NB4 (cell line): Measurements from ENCODE around the gene SLX9.

ENCODE experiments used
- CTCF ChIP-seq: IDR thresholded peaks from one replicate; pipeline ENCODE4 v1.5.1; 2012; ENCODE audit warnings: low read depth, low read length
- POLR2A ChIP-seq: IDR thresholded peaks from 2 replicates; pipeline ENCODE4 v1.6.1; 2011; ENCODE audit warnings: mild to moderate bottlenecking; ENCODE audit not compliant: insufficient read length; ENCODE audit errors: extremely low read depth

- no peak for TF ChIP-seq POLR2A
- TF ChIP-seq CTCF: no peak
Measured at GRCh38 chr21:44956356-44957046, 16.7 kb downstream of the SLX9 start.
